NCI-H69 (cell line): ENCODE results near the gene PNRC1.
"Not testable (repeated sequence)": the region's sequence is repeated elsewhere in the genome, so short reads cannot be mapped to it uniquely, and the experiment has no call there.

ENCODE experiments used
- DNase-seq: peaks from one replicate; lab custom pipeline; 2025; lab: John Stamatoyannopoulos, UW

The PNRC1 gene

DNA sequence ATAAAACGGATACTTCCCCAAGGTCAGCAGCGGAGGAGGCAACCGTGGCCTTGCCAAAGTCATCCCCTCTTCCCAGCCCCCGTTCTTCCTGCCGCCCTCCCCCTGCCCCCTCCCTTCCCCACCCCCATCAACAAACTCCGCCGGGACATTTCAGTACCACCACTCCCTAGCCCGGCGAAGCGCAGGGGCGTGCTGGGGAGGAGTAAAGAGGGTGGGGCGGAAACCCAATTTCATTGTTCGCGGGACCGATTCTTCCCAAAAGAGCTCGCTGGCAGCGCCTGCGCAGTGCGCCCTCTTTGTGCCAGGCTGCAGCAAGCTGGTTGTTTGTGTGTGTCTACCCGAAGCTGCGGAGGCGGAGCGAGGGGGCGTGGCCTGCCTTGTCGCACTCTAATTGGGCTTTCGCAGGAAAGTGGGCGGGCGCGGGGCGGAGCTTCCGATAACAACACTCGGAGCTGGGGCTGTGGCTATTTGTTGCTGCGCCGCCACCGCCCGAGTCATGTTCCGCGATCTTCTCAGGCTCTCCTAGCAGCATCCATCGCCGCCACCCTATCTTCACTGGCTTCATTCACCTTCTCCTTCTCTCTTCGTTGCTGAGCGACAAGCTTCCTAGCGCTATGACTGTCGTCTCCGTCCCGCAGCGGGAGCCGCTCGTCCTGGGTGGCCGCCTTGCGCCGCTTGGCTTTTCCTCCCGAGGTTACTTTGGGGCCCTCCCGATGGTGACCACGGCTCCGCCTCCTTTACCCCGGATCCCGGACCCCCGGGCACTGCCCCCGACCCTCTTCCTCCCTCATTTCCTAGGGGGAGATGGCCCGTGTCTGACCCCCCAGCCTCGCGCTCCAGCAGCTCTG is at the start of gene PNRC1:
TSS of gene PNRC1 (plus strand) at position 471 of the 848 bp plus-strand sequence. CDS start at position 615, 144 bp downstream.
- peak; percentile 99 for DNase-seq

DNA sequence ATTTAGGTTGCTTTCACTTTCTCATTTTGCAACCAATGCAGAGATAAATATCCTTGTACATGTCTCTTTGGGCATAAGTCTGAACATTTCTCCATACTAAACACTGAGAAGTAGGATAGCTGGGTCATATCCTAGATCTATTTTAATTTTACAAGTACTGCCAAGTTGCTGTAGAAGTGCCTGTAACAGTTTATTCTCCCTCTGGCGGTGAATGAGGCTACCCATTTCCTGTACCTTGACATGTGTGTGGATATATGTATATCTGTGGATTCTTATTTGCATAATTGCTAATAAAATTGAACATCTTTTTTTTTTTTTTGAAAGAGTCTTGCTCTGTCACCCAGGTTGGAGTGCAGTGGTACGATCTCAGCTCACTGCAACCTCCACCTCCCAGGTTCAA is 48.0 kb upstream of the PNRC1 start:
- no peak for DNase-seq

DNA sequence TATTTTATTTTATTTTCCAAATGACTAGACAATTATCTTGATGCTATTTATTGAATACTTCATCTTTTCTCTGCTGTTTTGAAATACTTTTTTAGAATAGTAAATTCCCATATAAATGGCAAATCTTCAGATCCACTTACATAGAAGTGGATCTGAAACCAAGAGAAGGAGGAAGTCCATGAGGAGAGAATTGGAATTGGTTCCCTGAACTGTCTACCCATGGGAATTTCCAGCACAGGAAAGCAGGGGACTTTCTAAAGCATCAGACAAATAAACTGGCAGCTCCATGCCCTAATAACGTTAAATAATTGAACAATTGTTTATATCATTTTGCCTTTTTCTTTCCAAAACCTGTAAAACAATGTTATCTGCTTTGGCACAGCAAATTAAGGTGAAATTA is 47.1 kb upstream of the PNRC1 start:
- DNase-seq, result no peak

DNA sequence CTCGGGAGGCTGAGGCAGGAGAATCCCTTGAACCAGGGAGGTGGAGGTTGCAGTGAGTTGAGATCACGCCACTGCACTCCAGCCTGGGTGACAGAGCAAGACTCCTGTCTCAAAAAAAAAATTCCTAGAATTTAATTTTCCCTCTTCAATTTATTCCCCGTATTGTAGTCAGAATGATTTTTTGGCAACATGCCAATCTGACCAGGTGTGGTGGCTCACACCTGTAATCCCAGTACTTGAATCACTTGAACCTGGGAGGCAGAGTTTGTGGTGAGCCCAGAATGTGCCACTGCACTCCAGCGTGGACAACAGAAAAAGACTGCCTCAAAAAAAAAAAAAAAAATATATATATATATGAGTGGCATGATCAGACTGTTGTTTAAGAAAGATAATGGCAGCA is 46.4 kb upstream of the PNRC1 start:
- peak; percentile 72 for DNase-seq

DNA sequence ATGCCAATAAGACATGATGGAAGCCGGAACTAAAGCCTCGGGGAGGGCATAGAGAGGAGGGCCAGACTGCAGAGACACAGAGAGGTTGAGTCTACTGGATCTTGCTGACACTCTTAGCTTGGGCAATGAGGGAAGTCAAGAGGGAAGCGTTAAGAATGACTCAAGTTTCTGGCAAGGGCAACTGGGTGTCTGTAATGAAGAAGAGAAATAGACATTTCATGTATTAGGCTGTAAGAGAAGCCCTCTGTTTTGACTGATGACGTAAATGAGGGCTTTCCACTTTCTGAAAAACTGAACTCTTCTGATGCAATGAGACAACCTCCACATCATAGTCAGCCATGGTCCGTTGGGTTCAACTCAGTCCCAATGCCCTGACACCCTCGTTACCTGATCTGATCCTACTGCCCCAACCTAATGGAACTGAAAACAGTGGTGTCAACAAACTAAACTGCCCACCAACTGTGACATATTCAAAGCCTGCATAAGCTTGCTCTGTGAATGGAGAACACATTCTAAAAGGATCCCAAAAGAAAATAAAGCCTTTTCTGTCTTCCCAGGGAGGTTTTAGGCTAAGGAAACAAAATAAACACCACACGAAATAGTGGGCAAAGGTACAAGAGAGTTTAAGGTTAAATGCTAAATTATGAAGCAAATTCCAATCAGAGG is 45.8 kb upstream of the PNRC1 start:
- peak; percentile 16 for DNase-seq

DNA sequence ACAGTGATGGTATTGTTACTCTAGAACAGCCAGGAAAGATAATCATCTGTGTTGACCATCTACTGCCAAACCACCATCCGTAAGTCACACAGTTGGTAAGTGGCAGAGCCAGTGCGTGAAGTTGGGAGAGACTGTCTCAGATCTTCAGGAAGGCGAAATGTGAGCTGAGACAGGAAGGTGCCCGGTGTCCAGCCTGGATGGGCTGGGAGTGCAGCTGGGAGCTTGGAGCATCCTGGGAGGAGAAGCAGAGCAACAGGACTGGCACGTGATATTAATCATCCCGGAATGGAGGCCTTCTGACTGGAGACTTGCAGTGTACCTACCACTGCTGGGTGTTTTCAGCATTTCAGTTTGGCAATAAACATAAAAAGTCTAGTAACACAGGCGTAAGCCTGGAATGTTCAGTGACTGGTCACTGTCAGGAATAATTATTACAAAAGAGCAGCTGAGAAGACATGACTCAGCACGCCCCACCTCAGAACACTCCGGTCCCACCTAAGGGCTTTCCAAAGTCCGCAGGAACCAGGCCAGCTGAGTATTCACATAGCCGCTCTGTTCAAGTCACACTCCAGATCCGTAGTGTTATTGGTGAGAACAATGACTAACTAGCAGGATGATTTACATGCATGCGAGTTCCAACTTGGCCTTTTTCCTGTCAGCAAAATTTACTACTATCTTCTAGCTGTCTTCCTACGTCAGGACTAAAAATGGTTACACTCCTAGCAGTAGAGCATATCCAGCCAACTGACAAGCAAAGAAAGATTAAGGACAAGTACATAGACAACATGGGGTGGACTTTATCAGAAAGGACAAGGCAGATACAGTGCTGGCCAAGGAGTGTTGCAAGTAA is 45.1 kb upstream of the PNRC1 start:
- peak; percentile 27 for DNase-seq

DNA sequence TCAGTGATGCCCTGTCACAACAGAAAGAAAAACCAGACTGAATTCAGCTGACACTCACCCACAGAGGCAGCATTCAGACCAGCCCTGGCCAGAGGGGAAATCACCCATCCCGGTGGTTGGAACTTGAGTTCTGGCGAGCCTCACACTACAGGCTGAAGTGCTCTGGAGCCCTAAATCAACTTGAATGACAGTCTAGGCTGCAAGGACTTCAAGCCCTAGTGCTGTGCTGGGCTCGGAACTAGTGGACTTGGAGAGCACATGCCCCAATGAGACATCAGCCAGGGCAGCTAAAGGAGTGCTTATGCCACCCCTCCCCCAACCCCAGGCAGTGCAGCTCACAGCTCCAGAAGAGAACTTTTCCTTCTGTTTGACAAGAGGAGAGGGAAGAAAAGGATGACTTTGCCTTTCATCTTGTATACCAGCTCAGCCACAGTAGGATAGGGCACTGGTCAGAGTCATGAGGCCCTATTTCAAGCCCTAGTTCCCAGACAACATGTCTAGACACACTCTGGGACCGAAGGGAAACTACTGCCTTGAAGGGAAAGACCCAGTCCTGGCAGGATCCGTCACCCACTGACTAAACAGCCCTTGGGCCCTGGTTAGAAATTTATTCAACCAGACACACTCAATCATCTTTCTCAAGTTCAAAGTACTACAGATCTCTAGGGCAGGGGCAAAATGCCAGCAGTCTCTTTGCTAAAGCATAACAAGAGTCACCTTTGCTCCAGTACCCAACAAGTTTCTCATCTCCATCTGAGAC is 43.2 kb upstream of the PNRC1 start:
- DNase-seq, result no peak

DNA sequence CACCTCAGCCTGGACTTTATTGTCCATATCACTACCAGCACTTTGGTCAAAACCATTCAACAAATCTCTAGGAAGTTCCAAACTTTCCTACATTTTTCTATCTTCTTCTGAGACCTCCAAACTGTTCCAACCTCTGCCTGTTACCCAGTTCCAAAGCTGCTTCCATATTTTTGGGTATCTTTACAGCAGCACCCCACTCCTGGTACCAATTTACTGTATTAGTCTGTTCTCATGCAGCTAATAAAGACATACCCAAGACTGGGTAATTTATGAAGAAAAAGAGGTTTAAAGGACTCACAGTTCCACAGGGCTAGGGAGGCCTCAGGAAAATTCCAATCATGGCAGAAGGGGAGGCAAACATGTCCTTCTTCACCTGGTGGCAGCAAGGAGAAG is 42.7 kb upstream of the PNRC1 start:
- not testable (repeated sequence) for DNase-seq

DNA sequence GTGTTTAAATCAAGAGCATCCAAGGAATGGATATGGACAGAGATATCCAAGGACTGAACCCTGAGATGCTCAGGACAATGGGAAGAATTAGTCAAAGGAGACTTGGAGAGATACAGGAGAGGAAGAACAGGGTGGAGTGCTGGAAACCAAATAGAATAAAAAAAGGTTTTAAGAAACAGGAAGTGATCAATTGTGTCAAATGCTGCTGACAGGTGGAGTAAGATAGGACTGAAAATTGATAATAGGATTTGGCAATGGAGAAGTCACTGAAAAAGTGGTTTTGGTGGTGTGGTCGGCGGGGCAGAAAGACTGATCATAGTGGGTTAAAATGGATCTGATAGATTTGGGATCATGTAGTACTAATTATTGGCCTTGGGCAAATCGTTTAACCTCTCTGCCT is 37.9 kb upstream of the PNRC1 start:
- DNase-seq, result no peak

DNA sequence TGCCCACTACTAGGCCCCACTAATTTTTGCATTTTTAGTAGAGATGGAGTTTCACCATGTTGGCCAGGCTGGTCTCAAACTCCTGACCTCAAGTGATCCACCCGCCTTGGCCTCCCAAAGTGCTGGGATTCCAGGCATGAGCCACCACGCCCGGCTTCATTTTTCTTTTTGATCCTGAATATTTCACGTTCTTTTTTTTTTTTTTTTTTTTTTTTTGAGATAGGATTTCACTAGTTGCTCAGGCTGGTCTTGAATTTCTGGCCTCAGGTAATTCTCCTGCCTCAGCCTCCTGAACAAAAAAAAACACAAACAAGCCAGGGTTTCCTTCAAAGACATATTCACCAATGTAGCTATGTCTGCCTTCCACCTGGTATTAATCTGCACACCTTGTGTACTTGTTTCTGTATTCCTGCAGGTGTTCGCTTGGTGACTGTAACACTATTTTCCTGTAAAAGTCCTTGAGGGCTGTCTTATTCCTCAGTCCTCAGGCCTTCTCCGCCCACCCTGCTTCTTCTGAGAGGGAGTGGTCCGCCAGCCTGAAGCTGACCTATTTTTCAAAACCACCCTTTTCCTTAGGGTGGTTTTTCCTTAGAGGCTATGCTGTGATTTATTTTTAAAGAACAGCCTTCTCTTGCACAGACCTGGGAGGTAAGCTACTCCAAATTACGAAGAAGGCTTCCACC is 36.1 kb upstream of the PNRC1 start:
- DNase-seq, result no peak

DNA sequence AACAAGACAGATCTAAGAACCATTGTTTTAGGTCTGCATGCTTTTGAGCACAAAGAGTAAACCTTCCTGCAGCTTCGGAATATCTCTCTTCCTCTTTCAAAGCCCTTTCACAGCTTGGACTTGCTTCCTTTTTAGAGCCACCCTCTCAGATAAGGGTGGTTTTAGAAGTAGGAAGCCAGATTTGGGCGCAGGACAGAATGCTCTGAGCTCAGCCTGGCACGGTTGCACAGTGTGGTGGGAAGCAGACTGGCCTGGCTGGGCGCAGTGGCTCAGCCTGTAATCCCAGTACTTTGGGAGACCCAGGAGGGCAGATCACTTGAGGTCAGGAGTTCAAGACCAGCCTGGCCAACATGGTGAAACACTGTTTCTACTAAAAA is 35.6 kb upstream of the PNRC1 start:
- DNase-seq, result no peak

DNA sequence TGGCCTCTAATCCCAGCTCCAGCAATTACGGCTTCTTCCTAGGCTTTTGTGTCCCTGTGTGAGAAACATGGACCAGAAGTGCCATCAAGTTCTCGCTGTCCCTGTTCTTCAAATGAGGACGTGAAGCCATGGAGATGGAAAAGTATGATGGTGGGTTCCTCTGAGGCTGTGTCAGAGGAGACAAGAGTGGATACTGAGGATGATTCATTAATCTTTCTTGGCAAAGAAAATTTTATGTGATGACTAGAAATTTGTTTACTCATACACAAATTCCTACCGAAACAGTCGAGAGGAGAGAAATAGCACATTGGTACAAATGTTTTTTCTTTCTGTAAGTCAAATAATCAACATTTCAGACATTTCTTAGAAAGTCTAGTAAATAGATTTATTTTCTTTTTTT is 35.0 kb upstream of the PNRC1 start:
- no peak for DNase-seq

DNA sequence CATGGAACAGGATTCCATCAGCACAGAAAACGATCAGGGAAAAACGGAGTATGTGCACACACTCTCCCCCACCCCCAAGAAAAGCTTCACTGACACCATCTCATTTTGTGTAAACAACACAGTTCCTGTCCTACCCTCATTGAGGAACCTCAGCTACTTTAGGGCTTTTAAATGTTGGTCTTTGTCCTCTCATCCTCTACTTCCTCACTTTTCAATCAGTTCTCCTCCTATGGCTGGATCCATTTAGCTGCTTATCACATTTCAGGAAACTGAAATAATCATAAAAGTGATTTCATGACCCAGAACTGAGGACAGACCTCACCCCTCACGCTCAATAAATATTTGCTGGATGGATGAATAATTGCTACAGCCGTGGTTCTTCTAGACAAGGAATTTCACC is 33.1 kb upstream of the PNRC1 start:
- DNase-seq, result peak; percentile 34

DNA sequence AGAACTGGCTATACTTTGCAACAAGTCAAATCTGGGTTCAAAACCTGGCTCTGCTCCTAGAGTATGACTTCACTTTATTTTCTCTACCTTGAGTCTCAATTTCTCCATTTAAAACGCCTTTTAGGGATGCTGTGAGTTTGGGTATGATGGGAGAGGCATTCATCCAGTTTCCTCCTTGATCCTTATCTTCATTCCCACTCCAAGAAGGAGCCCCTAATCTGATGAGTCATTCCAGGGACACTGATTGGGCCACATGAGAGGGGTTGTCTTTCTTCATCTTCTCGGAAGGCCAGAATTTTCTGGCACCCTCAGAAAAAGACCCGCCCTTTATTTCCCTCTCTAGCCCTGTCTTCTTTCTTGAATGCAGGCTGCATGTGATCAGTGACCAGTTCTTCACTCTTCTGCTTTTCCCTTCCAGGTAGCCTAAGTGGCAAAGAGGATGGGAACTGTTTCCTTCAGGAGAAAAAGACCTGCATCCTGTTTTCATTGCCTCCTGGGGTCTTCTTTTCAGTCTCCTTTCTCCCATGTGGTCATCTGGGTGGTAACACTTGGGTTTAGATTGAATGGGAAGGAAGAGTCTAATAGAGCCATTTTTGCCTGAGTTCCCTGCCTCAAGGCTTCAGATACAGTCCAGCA is 32.1 kb upstream of the PNRC1 start:
- peak; percentile 36 for DNase-seq

DNA sequence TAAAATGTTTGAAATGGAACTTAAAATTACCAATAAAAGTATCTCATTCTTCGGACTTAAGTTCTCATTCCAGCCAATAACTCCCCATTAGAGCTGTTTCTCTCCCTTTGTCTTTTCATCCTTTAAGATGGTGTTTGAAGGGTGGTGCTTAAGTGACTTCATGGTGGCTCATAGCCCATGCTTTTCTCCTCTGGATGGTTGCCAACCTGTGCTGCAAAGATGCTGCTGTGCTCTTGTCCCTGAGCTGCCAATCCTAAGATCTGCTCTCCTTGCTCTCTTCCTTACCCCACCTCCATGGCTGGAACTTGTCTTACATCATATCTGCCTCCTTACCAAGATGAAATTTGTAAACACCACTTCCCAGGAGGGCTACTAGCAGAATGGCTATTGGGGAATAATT is 31.6 kb upstream of the PNRC1 start:
- DNase-seq, result peak; percentile 46

DNA sequence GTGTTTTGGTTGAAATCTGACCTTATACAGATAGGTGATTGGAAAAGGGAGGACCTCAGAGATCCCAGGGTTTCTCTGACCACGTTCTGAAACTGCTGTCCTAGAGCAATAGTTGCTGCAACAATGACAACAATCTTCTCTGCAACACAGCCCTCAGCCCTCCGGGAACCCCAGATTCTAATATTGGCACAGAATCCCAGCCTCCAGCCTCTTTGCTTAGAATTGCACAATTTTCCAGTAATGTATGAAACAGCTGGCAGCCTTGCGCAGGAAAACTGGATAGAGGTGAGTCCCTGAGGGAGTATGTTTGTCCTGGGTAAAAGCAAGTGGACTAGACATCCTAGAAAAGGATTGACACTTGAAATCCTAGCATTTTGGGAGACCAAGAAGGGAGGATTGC is 30.4 kb upstream of the PNRC1 start:
- DNase-seq, result no peak

DNA sequence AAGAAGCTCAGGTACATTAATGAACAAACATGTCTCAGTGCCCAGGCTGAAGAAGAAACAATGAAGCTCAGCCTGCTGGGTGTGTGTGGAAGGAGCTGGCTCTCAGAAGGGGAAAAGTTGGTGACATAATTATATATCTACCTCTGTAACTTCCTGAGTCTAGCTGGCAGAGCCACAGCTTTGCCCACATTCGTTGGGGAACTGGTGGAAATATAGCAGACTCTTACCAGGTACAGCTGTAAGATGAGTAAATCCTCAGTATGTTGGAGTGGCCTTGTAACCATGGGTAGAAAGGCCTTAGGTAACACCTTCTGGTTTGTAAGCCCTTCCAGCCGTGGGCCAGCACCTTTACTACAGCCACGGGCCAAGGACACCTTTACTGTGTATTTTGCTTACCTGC is 29.9 kb upstream of the PNRC1 start:
- no peak for DNase-seq

DNA sequence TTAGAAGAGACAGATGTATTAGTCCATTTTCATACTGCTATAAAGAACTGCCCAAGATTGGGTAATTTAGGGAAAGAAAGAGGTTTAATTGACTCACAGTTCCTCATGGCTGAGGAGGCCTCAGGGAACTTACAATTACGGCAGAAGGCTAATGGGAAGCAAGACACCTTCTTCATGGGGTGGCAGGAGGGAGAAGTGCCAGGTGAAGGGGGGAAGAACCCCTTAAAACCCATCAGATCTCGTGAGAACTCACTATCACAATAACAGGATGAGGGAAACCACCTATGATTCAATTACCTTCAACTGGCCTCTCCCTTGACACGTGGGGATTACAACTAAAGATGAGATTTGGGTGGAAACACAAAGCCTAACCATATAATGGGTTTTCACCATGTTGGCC is 28.9 kb upstream of the PNRC1 start:
- no peak for DNase-seq

DNA sequence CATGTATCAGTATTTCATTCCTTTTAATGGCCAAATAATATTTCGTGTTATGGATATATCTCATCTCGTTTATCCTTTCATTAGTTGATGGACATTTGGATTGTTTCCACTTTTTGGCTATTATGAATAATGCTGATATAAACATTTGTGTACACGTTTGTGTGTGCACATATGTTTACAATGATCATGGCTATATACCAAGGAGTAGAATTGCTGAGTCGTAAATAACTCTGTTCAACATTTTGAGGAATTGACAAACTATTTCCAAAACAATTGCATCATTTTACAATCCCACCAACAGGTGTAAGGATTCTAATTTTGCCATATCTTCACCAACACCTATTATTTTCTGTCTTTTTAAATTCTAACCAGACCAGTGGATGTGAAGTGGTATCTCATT is 26.3 kb upstream of the PNRC1 start:
- no peak for DNase-seq

DNA sequence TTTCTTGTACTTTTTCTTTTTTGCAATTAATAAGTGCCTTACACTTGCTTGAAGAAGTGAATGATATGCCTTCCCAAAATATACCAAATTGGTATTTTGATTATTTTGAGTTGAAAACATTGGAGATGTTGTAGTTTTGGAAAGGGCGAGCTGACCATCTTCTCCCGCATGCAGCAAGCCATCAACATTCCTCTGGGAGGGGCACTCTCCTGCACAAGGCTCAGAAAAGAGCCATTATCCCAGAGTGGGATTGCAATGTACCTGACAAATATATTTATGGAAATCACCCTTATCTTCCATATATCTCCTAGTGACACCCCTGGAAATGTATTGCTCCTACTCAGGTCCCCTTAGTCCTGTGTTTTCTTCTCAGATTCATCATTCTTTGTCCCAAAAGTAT is 22.8 kb upstream of the PNRC1 start:
- no peak for DNase-seq

DNA sequence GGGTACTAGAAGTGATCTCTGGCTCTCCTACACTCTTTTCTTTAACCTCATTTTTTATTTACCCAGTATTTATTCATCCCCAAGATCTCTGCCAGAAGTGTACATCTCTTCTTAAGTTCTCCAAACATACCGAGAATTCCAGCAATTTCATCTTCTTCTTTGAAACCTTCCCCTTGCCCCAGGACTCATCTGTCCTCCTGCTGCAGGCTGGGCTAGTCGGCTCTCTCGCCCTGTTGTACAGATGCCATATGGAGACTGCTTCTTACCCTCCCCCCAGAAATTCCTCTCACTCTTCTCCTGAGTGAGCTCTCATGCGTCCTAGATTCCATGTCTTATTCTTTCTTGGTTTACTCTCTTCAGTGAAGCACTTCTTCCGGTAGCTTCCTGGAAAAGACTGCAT is 21.9 kb upstream of the PNRC1 start:
- no peak for DNase-seq
